Measurements from ENCODE around the gene FRMD3.

DNA sequence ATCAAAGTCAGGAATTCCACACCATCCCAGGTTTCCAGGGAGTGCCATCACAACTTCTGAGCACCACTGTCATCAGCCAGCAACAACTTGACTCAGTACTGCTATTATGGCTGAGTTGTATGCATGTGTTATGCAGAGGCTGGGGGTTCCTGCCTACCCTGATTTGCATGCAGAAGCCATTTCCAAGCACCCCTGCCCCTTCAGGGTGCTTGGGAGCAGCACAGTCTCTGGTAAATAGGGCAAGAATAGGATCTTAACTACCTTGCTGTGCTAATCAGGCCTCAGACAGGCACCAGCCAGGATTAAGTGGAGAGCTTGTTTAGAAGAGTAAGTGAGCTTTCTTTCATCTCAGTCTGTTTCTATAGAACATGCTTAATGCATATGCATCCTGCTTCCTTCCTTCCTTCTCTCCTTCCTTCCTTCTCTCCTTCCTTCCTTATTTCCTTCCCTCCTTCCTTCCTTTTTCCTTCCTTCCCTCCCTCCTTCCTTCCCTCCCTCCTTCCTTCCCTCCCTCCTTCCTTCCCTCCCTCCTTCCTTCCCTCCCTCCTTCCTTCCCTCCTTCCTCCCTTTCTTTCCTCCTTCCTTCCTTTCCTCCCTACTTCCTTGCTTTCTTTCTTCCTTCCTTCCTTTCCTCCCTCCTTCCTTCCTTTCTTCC is 175.7 kb downstream of the FRMD3 start:
- no peak for TF ChIP-seq EZH2 (IDR thresholded peaks at IDR 0.05; ENCODE audit: low read depth)
- TF ChIP-seq, protein P1, sequence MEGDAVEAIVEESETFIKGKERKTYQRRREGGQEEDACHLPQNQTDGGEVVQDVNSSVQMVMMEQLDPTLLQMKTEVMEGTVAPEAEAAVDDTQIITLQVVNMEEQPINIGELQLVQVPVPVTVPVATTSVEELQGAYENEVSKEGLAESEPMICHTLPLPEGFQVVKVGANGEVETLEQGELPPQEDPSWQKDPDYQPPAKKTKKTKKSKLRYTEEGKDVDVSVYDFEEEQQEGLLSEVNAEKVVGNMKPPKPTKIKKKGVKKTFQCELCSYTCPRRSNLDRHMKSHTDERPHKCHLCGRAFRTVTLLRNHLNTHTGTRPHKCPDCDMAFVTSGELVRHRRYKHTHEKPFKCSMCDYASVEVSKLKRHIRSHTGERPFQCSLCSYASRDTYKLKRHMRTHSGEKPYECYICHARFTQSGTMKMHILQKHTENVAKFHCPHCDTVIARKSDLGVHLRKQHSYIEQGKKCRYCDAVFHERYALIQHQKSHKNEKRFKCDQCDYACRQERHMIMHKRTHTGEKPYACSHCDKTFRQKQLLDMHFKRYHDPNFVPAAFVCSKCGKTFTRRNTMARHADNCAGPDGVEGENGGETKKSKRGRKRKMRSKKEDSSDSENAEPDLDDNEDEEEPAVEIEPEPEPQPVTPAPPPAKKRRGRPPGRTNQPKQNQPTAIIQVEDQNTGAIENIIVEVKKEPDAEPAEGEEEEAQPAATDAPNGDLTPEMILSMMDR (conservative IDR thresholded peaks at IDR 0.05) = no peak
